ENCODE results near the gene NEDD1.

DNA sequence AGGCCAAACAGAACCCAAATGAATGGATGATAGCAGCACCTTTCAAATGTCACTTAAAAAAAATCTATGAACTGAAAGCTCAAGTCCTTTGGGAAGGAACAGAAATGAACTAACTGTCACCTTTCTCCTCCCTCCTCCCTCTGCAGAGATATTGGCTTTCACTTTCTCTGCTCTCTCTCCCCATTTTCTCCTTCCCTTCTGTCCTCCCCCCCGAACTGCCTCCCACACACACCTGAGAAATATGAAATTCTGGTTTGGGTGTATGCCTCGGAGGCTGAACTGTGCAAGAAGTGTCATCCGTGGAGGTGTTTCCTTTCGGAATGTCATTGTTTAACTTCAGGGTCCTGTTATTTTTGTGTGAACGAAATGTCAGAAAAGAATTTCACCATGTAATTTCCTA, 87.8 kb downstream of the NEDD1 start:
- TF ChIP-seq POLR2AphosphoS5 (IDR thresholded peaks at IDR 0.05; ENCODE audit: low read depth, low read length): no peak
- TF ChIP-seq, protein P1, sequence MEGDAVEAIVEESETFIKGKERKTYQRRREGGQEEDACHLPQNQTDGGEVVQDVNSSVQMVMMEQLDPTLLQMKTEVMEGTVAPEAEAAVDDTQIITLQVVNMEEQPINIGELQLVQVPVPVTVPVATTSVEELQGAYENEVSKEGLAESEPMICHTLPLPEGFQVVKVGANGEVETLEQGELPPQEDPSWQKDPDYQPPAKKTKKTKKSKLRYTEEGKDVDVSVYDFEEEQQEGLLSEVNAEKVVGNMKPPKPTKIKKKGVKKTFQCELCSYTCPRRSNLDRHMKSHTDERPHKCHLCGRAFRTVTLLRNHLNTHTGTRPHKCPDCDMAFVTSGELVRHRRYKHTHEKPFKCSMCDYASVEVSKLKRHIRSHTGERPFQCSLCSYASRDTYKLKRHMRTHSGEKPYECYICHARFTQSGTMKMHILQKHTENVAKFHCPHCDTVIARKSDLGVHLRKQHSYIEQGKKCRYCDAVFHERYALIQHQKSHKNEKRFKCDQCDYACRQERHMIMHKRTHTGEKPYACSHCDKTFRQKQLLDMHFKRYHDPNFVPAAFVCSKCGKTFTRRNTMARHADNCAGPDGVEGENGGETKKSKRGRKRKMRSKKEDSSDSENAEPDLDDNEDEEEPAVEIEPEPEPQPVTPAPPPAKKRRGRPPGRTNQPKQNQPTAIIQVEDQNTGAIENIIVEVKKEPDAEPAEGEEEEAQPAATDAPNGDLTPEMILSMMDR (IDR thresholded peaks at IDR 0.05 in 2 of 3, conservative IDR thresholded peaks at IDR 0.05 in 1 of 3; ENCODE audit: borderline replicate concordance in 1 of 3, insufficient read depth in 1 of 3, low read depth in 2 of 3, low read length in 2 of 3): no peak
- TF ChIP-seq POLR2A (IDR thresholded peaks at IDR 0.05; ENCODE audit: borderline replicate concordance, extremely low read depth, insufficient read depth, insufficient read length): no peak
- no peak for TF ChIP-seq EZH2 (IDR thresholded peaks at IDR 0.05)
- TF ChIP-seq ELF1 (IDR thresholded peaks at IDR 0.05; ENCODE audit: borderline replicate concordance, low read depth): no peak
- TF ChIP-seq ZNF274 (IDR thresholded peaks at IDR 0.05; ENCODE audit: low read depth, low read length): no peak
- TF ChIP-seq, protein P2, sequence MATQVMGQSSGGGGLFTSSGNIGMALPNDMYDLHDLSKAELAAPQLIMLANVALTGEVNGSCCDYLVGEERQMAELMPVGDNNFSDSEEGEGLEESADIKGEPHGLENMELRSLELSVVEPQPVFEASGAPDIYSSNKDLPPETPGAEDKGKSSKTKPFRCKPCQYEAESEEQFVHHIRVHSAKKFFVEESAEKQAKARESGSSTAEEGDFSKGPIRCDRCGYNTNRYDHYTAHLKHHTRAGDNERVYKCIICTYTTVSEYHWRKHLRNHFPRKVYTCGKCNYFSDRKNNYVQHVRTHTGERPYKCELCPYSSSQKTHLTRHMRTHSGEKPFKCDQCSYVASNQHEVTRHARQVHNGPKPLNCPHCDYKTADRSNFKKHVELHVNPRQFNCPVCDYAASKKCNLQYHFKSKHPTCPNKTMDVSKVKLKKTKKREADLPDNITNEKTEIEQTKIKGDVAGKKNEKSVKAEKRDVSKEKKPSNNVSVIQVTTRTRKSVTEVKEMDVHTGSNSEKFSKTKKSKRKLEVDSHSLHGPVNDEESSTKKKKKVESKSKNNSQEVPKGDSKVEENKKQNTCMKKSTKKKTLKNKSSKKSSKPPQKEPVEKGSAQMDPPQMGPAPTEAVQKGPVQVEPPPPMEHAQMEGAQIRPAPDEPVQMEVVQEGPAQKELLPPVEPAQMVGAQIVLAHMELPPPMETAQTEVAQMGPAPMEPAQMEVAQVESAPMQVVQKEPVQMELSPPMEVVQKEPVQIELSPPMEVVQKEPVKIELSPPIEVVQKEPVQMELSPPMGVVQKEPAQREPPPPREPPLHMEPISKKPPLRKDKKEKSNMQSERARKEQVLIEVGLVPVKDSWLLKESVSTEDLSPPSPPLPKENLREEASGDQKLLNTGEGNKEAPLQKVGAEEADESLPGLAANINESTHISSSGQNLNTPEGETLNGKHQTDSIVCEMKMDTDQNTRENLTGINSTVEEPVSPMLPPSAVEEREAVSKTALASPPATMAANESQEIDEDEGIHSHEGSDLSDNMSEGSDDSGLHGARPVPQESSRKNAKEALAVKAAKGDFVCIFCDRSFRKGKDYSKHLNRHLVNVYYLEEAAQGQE (IDR thresholded peaks at IDR 0.05; ENCODE audit: low read depth): no peak
- no peak for TF ChIP-seq EGR1 (IDR thresholded peaks at IDR 0.05; ENCODE audit: low read depth)
- no peak for TF ChIP-seq YY1 (IDR thresholded peaks at IDR 0.05; ENCODE audit: extremely low read depth, insufficient replicate concordance, low read depth, low read length)
- no peak for TF ChIP-seq CEBPB (IDR thresholded peaks at IDR 0.05; ENCODE audit: low read depth)
- TF ChIP-seq, protein P3, sequence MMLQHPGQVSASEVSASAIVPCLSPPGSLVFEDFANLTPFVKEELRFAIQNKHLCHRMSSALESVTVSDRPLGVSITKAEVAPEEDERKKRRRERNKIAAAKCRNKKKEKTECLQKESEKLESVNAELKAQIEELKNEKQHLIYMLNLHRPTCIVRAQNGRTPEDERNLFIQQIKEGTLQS (IDR thresholded peaks at IDR 0.05): no peak
- TF ChIP-seq RAD21 (IDR thresholded peaks at IDR 0.05; ENCODE audit: low read depth): no peak

Data from HCT116 (cell line).